HEK293 (cell line): ENCODE data around the gene TMEM123.

Experiments
- CTCF ChIA-PET: fragments of 350-600 bp; formaldehyde crosslinking; extraction: SDS; loops from one replicate; lab custom pipeline; 2021; ENCODE audit warnings: antibody characterized with exemption; lab: Yijun Ruan, JAX
- POLR2A ChIA-PET: fragments of 300-600 bp; formaldehyde crosslinking; extraction: SDS; loops from one replicate; lab custom pipeline; 2020; ENCODE audit warnings: antibody characterized with exemption, inconsistent platforms; lab: Yijun Ruan, JAX
- H3K27ac ChIP-seq: fragments of 200-500 bp; sonication (Bioruptor generic); 2 replicates; pipeline ENCODE4 v1.5.1; 2014; ENCODE audit warnings: low read depth, low read length, control low read depth, inconsistent platforms; ENCODE audit errors: extremely low read depth
- H3K36me3 ChIP-seq, 2 experiments: fragments of 200-500 bp in 1 of 2; sonication (Bioruptor generic) in 1 of 2; 1 replicate in 1 of 2; 2 replicates in 1 of 2; pipeline ENCODE4 v1.5.1; 2014 to 2017; ENCODE audit warnings: inconsistent platforms in 2 of 2, low read length in 2 of 2; ENCODE audit not compliant: control insufficient read depth in 2 of 2, insufficient read depth in 1 of 2
- H3K4me1 ChIP-seq: fragments of 200-500 bp; sonication (Bioruptor generic); 2 replicates; pipeline ENCODE4 v1.5.1; 2014; ENCODE audit warnings: mild to moderate bottlenecking, low read length, inconsistent platforms; ENCODE audit not compliant: control insufficient read depth, insufficient read depth
- H3K4me3 ChIP-seq: 2 replicates; pipeline ENCODE4 v1.5.1; 2011; ENCODE audit warnings: low read depth, mild to moderate bottlenecking, control low read depth, low read length, moderate library complexity
- H3K9me3 ChIP-seq: fragments of 200-500 bp; sonication (Bioruptor generic); 2 replicates; pipeline ENCODE4 v1.5.1; 2014; ENCODE audit warnings: low read depth, low read length, inconsistent platforms; ENCODE audit not compliant: control insufficient read depth, insufficient read depth
- KLF1 ChIP-seq: fragments of 450-650 bp; formaldehyde crosslinking; IDR thresholded peaks from 2 replicates; pipeline ENCODE4 v1.5.1; 2016; ENCODE audit warnings: missing biosample characterization, missing genetic modification characterization
- OSR2 ChIP-seq: fragments of 450-650 bp; formaldehyde crosslinking; IDR thresholded peaks from 2 replicates; pipeline ENCODE4 v1.5.1; 2016; ENCODE audit warnings: missing biosample characterization, missing genetic modification characterization
- ZBTB1 ChIP-seq: fragments of 450-650 bp; formaldehyde crosslinking; IDR thresholded peaks from 2 replicates; pipeline ENCODE4 v1.5.1; 2016; ENCODE audit warnings: missing biosample characterization, missing genetic modification characterization
- ZBTB7A ChIP-seq: fragments of 450-650 bp; formaldehyde crosslinking; IDR thresholded peaks from 2 replicates; pipeline ENCODE4 v1.5.1; 2016; ENCODE audit warnings: low read depth, missing biosample characterization, missing genetic modification characterization
- ZFP37 ChIP-seq: fragments of 450-650 bp; formaldehyde crosslinking; IDR thresholded peaks from 2 replicates; pipeline ENCODE4 v1.5.1; 2016; ENCODE audit warnings: missing biosample characterization, missing genetic modification characterization
- ZNF10 ChIP-seq: fragments of 450-650 bp; formaldehyde crosslinking; IDR thresholded peaks from 2 replicates; pipeline ENCODE4 v1.5.1; 2017; ENCODE audit warnings: missing biosample characterization, missing genetic modification characterization
- ZNF23 ChIP-seq: fragments of 450-650 bp; formaldehyde crosslinking; IDR thresholded peaks from 2 replicates; pipeline ENCODE4 v1.5.1; 2016; ENCODE audit warnings: missing biosample characterization, missing genetic modification characterization, borderline replicate concordance
- ZNF37A ChIP-seq: fragments of 450-650 bp; IDR thresholded peaks from 2 replicates; pipeline ENCODE4 v1.5.1; 2018; ENCODE audit warnings: missing biosample characterization, missing genetic modification characterization
- ZNF426 ChIP-seq: fragments of 450-650 bp; formaldehyde crosslinking; IDR thresholded peaks from 2 replicates; pipeline ENCODE4 v1.5.1; 2017; ENCODE audit warnings: missing biosample characterization, missing genetic modification characterization, mild to moderate bottlenecking, inconsistent platforms, moderate library complexity
- ZNF560 ChIP-seq: fragments of 450-650 bp; formaldehyde crosslinking; IDR thresholded peaks from 2 replicates; pipeline ENCODE4 v1.5.1; 2017; ENCODE audit warnings: missing biosample characterization, missing genetic modification characterization, borderline replicate concordance
- ZNF670 ChIP-seq: fragments of 450-650 bp; formaldehyde crosslinking; IDR thresholded peaks from 2 replicates; pipeline ENCODE4 v1.5.1; 2016; ENCODE audit warnings: missing biosample characterization, missing genetic modification characterization, low read depth
- ZNF785 ChIP-seq: fragments of 450-650 bp; formaldehyde crosslinking; IDR thresholded peaks from 2 replicates; pipeline ENCODE4 v1.5.1; 2016; ENCODE audit warnings: missing biosample characterization, missing genetic modification characterization
- TF ChIP-seq, protein P1 (sequence below): fragments of 450-650 bp; formaldehyde crosslinking; IDR thresholded peaks from 2 replicates; pipeline ENCODE4 v1.5.1; 2016; ENCODE audit warnings: missing biosample characterization, missing genetic modification characterization
- TF ChIP-seq, protein P2 (sequence below): fragments of 450-650 bp; formaldehyde crosslinking; IDR thresholded peaks from 2 replicates; pipeline ENCODE4 v1.5.1; 2016; ENCODE audit warnings: missing biosample characterization, missing genetic modification characterization

Gene TMEM123

DNA sequence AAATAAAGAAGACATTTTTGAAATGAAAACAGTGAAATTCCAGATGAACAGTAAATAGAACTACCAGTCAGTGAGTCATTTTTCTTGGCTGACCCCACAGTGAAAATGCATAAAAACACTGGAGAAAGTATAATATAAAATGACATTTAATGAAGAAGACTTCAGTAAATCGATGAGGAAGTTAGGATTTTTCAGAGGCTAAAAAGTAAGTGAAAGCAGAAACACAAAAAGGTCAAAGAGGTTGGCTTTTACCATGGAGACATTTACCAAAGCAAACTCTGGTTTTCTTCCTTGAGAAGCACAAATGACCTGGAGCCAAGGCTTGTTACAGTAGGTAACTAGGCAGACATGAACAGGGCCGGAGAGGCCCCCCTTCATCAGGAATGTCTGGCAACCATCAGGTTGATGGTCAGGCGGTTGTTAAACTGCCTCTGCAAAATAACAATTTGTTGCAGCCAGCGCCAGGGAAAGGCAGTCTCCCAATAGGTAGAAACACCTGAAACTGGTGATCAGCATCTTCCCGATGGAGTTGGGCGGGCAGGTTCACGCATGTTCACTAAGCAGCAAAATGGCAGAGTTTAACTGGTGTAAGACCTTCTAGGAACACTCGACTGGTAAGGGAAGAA, 16.7 kb upstream of the TMEM123 start:
- no peak overlapping the region for H3K4me3 ChIP-seq
- TF ChIP-seq ZNF23 (tag by site-specific recombination) (no peak), ZNF785 (tag by site-specific recombination) (no peak), KLF1 (no peak), ZNF426 (tag by site-specific recombination) (no peak)
- H3K4me1 ChIP-seq, result no peaks in the 10 kb centered on the region
- no peaks in the 10 kb centered on the region for H3K9me3 ChIP-seq
- ChIA-PET CTCF (no interaction called here), POLR2A (no interaction called here)
- no peak overlapping the region for H3K27ac ChIP-seq
- H3K36me3 ChIP-seq, result no peaks in the 10 kb centered on the region

DNA sequence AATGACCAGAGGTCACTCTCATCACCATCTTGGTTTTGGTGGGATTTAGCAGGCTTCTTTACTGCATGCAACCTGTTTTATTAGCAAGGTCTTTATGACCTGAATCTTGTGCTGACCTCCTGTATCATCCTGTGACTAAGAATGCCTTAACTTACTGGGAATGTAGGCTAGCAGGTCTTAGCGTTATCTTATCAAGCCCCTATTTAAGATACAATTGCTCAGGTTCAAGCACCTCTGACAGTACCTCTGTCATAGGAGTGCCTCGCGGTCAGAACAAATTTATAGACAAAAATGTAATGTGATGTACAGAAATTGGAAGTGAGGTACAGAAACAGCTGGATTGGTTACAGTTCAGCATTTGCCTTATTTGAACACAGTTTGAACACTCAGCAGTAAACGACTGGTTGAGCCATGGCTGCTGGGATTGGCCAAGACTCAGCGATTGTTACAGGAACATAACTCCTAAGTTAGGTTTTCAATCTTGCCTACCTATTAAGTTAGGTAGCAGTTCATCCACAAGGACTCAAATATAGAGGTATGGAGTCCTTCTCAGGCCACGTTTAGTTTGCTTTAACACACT, 16.1 kb upstream of the TMEM123 start:
- no peak overlapping the region for H3K4me3 ChIP-seq
- POLR2A ChIA-PET, result no interaction called here
- no peaks in the 10 kb centered on the region for H3K4me1 ChIP-seq
- no peak for TF ChIP-seq ZNF10 (tag by site-specific recombination)
- TF ChIP-seq, protein P1, sequence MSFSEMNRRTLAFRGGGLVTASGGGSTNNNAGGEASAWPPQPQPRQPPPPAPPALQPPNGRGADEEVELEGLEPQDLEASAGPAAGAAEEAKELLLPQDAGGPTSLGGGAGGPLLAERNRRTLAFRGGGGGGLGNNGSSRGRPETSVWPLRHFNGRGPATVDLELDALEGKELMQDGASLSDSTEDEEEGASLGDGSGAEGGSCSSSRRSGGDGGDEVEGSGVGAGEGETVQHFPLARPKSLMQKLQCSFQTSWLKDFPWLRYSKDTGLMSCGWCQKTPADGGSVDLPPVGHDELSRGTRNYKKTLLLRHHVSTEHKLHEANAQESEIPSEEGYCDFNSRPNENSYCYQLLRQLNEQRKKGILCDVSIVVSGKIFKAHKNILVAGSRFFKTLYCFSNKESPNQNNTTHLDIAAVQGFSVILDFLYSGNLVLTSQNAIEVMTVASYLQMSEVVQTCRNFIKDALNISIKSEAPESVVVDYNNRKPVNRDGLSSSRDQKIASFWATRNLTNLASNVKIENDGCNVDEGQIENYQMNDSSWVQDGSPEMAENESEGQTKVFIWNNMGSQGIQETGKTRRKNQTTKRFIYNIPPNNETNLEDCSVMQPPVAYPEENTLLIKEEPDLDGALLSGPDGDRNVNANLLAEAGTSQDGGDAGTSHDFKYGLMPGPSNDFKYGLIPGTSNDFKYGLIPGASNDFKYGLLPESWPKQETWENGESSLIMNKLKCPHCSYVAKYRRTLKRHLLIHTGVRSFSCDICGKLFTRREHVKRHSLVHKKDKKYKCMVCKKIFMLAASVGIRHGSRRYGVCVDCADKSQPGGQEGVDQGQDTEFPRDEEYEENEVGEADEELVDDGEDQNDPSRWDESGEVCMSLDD (tag by site-specific recombination), result no peak
- no peak for TF ChIP-seq ZNF670 (tag by site-specific recombination)
- TF ChIP-seq OSR2 (tag by site-specific recombination), result no peak
- TF ChIP-seq ZBTB1 (tag by site-specific recombination), result no peak
- H3K9me3 ChIP-seq, result no peaks in the 10 kb centered on the region
- H3K27ac ChIP-seq, result no peak overlapping the region
- CTCF ChIA-PET, result no interaction called here
- no peaks in the 10 kb centered on the region for H3K36me3 ChIP-seq

DNA sequence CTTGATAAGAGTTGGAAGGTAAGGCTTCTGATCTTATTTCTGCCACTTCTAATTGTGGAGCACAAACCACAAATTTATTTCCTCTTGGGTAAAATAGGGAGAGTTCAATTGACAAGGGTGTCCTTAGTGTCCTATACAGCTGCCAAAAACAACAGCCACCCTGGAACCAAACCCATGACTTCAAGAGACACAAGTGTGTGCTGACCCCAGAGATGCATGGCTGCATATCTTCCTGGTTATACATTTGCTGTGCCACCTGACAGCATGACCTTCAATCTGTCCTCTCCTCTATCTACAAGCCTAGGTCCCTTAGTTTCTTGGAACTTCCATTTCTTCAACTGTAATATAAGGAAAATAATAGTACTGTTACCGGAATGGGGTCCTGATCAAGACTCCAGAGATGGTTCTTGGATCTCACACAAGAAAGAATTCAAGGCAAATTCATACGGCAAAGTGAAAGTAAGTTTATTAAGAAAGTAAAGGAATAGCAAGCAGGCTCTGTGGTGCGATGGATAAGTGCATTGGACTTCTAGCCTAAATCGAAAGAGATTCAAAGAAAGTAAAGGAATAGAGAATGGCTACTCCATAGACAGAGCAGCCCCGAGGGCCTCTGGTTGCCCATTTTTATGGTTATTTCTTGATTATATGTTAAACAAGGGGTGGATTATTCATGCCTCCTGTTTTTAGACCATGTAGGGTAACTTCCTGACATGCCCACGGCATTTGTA, 15.5 kb upstream of the TMEM123 start:
- Histone ChIP-seq H3K9me3 (no peaks in the 10 kb centered on the region), H3K27ac (no peak overlapping the region), H3K36me3 (no peaks in the 10 kb centered on the region)
- TF ChIP-seq ZFP37 (tag by site-specific recombination) (no peak), ZNF560 (tag by site-specific recombination) (no peak), ZNF37A (no peak), ZBTB7A (no peak)
- TF ChIP-seq, protein P2, sequence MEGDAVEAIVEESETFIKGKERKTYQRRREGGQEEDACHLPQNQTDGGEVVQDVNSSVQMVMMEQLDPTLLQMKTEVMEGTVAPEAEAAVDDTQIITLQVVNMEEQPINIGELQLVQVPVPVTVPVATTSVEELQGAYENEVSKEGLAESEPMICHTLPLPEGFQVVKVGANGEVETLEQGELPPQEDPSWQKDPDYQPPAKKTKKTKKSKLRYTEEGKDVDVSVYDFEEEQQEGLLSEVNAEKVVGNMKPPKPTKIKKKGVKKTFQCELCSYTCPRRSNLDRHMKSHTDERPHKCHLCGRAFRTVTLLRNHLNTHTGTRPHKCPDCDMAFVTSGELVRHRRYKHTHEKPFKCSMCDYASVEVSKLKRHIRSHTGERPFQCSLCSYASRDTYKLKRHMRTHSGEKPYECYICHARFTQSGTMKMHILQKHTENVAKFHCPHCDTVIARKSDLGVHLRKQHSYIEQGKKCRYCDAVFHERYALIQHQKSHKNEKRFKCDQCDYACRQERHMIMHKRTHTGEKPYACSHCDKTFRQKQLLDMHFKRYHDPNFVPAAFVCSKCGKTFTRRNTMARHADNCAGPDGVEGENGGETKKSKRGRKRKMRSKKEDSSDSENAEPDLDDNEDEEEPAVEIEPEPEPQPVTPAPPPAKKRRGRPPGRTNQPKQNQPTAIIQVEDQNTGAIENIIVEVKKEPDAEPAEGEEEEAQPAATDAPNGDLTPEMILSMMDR, result no peak
- TF ChIP-seq, all 188 proteins: peak for 0
- Histone ChIP-seq H3K4me1 (no peaks in the 10 kb centered on the region), H3K4me3 (no peak overlapping the region)
- ChIA-PET CTCF (interaction anchor here (0.7 to 1.2 kb wide), 2 partner anchors 65 to 78 kb away, joined by 3 to 4 read pairs; no protein-coding TSS in a partner anchor), POLR2A (interaction anchor here (0.9 kb wide), 1 partner anchor 12 kb away, joined by 9 read pairs; no protein-coding TSS in a partner anchor)
